IMR-90 (cell line): ENCODE measurements around the gene CD2. TPM values are rescaled to one million over a fixed set of nuclear protein-coding genes. Genes with fewer than 3 reads are reported as not detected.

ENCODE experiments used
- ATAC-seq: fragments of 200-7000 bp; cut with Tn5 transposase; 2 replicates; pipeline ENCODE4 v1.9.1; 2020; ENCODE audit warnings: low read depth, mild to moderate bottlenecking, moderate library complexity
- BruUV-seq: library from RNA; stranded (reverse); fragments of 400-500 nt; replicated peaks from 2 replicates; lab custom pipeline; 2021; lab: Mats Ljungman, UMichigan
- CTCF ChIA-PET: fragments of 300-600 bp; formaldehyde crosslinking; extraction: SDS; loops from one replicate; lab custom pipeline; 2021; ENCODE audit warnings: antibody characterized with exemption; lab: Yijun Ruan, JAX
- POLR2A ChIA-PET: fragments of 300-600 bp; sonication (Branson Sonifier 250); formaldehyde crosslinking; loops from one replicate; lab custom pipeline; 2022; ENCODE audit warnings: antibody characterized with exemption; ENCODE audit not compliant: unreplicated experiment; lab: Charles Lee
- DNase-seq: peaks from one replicate; pipeline ENCODE4 v3.0.0; 2013
- H2AFZ ChIP-seq: replicated peaks from 2 replicates; pipeline ENCODE3; 2013; ENCODE audit warnings: low read length, mild to moderate bottlenecking; ENCODE audit not compliant: poor library complexity
- H2AK5ac ChIP-seq: 2 replicates; pipeline ENCODE4 v1.6.1; 2013; ENCODE audit warnings: low read depth, low read length, inconsistent platforms
- H2AK9ac ChIP-seq: replicated peaks from 2 replicates; pipeline ENCODE3; 2013; ENCODE audit warnings: mild to moderate bottlenecking, low read depth, low read length, moderate library complexity; ENCODE audit not compliant: poor library complexity
- H2BK120ac ChIP-seq: 2 replicates; pipeline ENCODE4 v1.6.1; 2013; ENCODE audit warnings: low read depth, low read length, inconsistent platforms
- H2BK15ac ChIP-seq: 3 replicates; pipeline ENCODE4 v1.6.1; 2013; ENCODE audit warnings: low read depth, low read length, inconsistent platforms
- H2BK20ac ChIP-seq: 2 replicates; pipeline ENCODE4 v1.6.1; 2013; ENCODE audit warnings: low read depth, mild to moderate bottlenecking, inconsistent platforms, low read length, moderate library complexity
- H2BK5ac ChIP-seq: 2 replicates; pipeline ENCODE4 v1.6.1; 2013; ENCODE audit warnings: mild to moderate bottlenecking, low read depth, low read length, inconsistent platforms; ENCODE audit not compliant: poor library complexity, severe bottlenecking
- H3K14ac ChIP-seq: replicated peaks from 2 replicates; pipeline ENCODE4 v1.6.1; 2013; ENCODE audit warnings: low read depth, low read length, inconsistent platforms
- H3K18ac ChIP-seq: 2 replicates; pipeline ENCODE4 v1.6.1; 2013; ENCODE audit warnings: low read depth, low read length, control low read depth
- H3K23ac ChIP-seq: 2 replicates; pipeline ENCODE4 v1.6.1; 2013; ENCODE audit warnings: low read depth, low read length, inconsistent platforms
- H3K27ac ChIP-seq: 2 replicates; pipeline ENCODE4 v1.5.1; 2013; ENCODE audit warnings: mild to moderate bottlenecking, control low read depth, low read length; ENCODE audit not compliant: insufficient read depth
- H3K27me3 ChIP-seq: 2 replicates; pipeline ENCODE4 v1.6.1; 2013; ENCODE audit warnings: low read length; ENCODE audit not compliant: control insufficient read depth, insufficient read depth
- H3K36me3 ChIP-seq: 2 replicates; pipeline ENCODE4 v1.6.1; 2013; ENCODE audit warnings: low read length, mixed read lengths; ENCODE audit not compliant: control insufficient read depth, insufficient read depth
- H3K4ac ChIP-seq: 2 replicates; pipeline ENCODE4 v1.6.1; 2013; ENCODE audit warnings: low read depth, low read length, inconsistent platforms
- H3K4me1 ChIP-seq: 2 replicates; pipeline ENCODE4 v1.6.1; 2013; ENCODE audit warnings: low read length, mixed read lengths; ENCODE audit not compliant: control insufficient read depth, insufficient read depth
- H3K4me2 ChIP-seq: 2 replicates; pipeline ENCODE4 v1.6.1; 2013; ENCODE audit warnings: low read depth, mild to moderate bottlenecking, control low read depth, low read length, moderate library complexity
- H3K4me3 ChIP-seq: 2 replicates; pipeline ENCODE4 v1.5.1; 2013; ENCODE audit warnings: low read depth, mild to moderate bottlenecking, control low read depth, low read length, moderate library complexity; ENCODE audit not compliant: insufficient read depth
- H3K56ac ChIP-seq: 2 replicates; pipeline ENCODE4 v1.6.1; 2013; ENCODE audit warnings: low read length, inconsistent platforms; ENCODE audit not compliant: insufficient read depth; ENCODE audit errors: extremely low read depth
- H3K79me1 ChIP-seq, 2 experiments: 2 replicates each; pipeline ENCODE4 v1.6.1; 2013; ENCODE audit warnings: low read length in 2 of 2, inconsistent platforms in 1 of 2, low read depth in 1 of 2
- H3K9ac ChIP-seq: 2 replicates; pipeline ENCODE4 v1.6.1; 2013; ENCODE audit warnings: low read depth, low read length, control low read depth
- H3K9me1 ChIP-seq: 2 replicates; pipeline ENCODE4 v1.6.1; 2013; ENCODE audit warnings: low read length, inconsistent platforms; ENCODE audit not compliant: insufficient read depth
- H3K9me3 ChIP-seq: 2 replicates; pipeline ENCODE4 v1.6.1; 2013; ENCODE audit warnings: low read length; ENCODE audit not compliant: control insufficient read depth, insufficient read depth
- H4K20me1 ChIP-seq: 2 replicates; pipeline ENCODE4 v1.6.1; 2013; ENCODE audit warnings: low read length, inconsistent platforms; ENCODE audit not compliant: insufficient read depth
- H4K5ac ChIP-seq: 2 replicates; pipeline ENCODE4 v1.6.1; 2013; ENCODE audit warnings: mild to moderate bottlenecking, low read depth, low read length, control low read depth
- H4K8ac ChIP-seq, 2 experiments: 2 replicates each; pipeline ENCODE4 v1.6.1; 2013; ENCODE audit warnings: low read depth in 2 of 2, low read length in 2 of 2, control low read depth in 1 of 2, inconsistent platforms in 1 of 2
- H4K91ac ChIP-seq: 2 replicates; pipeline ENCODE4 v1.6.1; 2013; ENCODE audit warnings: low read depth, low read length, inconsistent platforms; ENCODE audit not compliant: insufficient read depth
- CEBPB ChIP-seq: IDR thresholded peaks from 2 replicates; pipeline ENCODE4 v1.6.1; 2012; ENCODE audit warnings: low read depth, low read length, improper control_type of control experiment
- CTCF ChIP-seq: conservative IDR thresholded peaks from 2 replicates; pipeline ENCODE4 v1.5.1; 2012; ENCODE audit warnings: mild to moderate bottlenecking, low read depth, low read length, improper control_type of control experiment
- ELK1 ChIP-seq: fragments of 150-350 bp; IDR thresholded peaks from 2 replicates; pipeline ENCODE4 v1.6.1; 2016; ENCODE audit warnings: low read depth, mild to moderate bottlenecking, low read length, moderate library complexity, borderline replicate concordance
- FOS ChIP-seq: fragments of 150-350 bp; IDR thresholded peaks from 2 replicates; pipeline ENCODE4 v1.6.1; 2016; ENCODE audit warnings: low read depth, low read length
- MXI1 ChIP-seq: IDR thresholded peaks from 2 replicates; pipeline ENCODE4 v1.6.1; 2012; ENCODE audit warnings: low read depth, mild to moderate bottlenecking, low read length, moderate library complexity, borderline replicate concordance
- NFE2L2 ChIP-seq: fragments of 150-350 bp; IDR thresholded peaks from 2 replicates; pipeline ENCODE4 v1.6.1; 2016; ENCODE audit warnings: low read depth, mild to moderate bottlenecking, low read length
- POLR2A ChIP-seq: IDR thresholded peaks from 2 replicates; pipeline ENCODE4 v1.6.1; 2012; ENCODE audit warnings: mild to moderate bottlenecking, low read depth, low read length
- SMC3 ChIP-seq: fragments of 150-350 bp; IDR thresholded peaks from 2 replicates; pipeline ENCODE4 v1.6.1; 2016; ENCODE audit warnings: low read depth, mild to moderate bottlenecking, antibody characterized with exemption, low read length, moderate library complexity
- WGBS, 2 experiments: methylation state at CpG; one replicate each; pipeline versions ENCODE4 v1.1.5 to v1.1.7; 2013; ENCODE audit warnings: missing lambda C conversion rate in 2 of 2; ENCODE audit not compliant: insufficient read length in 1 of 2; ENCODE audit errors: extremely low coverage in 2 of 2; 5-methylcytosine and 5-hydroxymethylcytosine counted together
- dilution Hi-C: fragments of 300-500 bp; cut with HindIII; formaldehyde crosslinking; loops from one replicate; pipeline ENCODE4 v1.14.3; 2018; ENCODE audit warnings: low sequenced_read_pairs; ENCODE audit not compliant: unreplicated experiment
- in situ Hi-C: fragments of 300-500 bp; cut with MboI; formaldehyde crosslinking; loops from 3 replicates; pipeline ENCODE4 v1.14.3; 2019; ENCODE audit warnings: low sequenced_read_pairs, inconsistent platforms, mixed read lengths
- intact Hi-C: fragments of 100-400 bp; cut with micrococcal nuclease; formaldehyde crosslinking; loops from 2 replicates; pipeline ENCODE4 v1.10.0; 2022
- polyA plus RNA-seq, 3 experiments: library from polyadenylated mRNA; depleted of rRNA; stranded (reverse); fragments of >200 nt; gene quantifications; 2 replicates each; pipeline ENCODE4 v1.2.3, GENCODE V29; 2012; ENCODE audit warnings: low replicate concordance in 1 of 3
- total RNA-seq: library from RNA; depleted of rRNA; stranded (reverse); fragments of >200 nt; gene quantifications from 2 replicates; pipeline ENCODE4 v1.2.3, GENCODE V29; 2012

The CD2 gene
- total and polyA plus RNA-seq, 2 of the 4 experiments (the other 2 are of a cell fraction), result not detected

DNA sequence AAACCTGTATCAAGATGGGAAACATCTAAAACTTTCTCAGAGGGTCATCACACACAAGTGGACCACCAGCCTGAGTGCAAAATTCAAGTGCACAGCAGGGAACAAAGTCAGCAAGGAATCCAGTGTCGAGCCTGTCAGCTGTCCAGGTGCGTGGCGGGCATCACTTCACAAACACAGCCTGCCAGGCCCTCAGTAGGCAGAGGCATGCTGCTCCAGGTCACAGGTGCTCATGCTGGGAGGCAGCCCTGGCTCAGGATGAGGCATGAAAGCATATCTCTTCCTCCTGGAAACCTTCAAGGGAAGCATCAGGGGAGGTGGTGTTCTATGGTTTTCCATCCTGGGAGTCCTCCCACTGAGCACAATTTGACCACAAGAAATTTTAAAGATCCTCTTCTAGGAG lies 6.3 kb downstream of the CD2 start:
- DNase-seq (no peak), ATAC-seq (no peak)
- Histone ChIP-seq H3K9me1 (no peaks in the 10 kb centered on the region), H3K4me3 (no peak overlapping the region), H3K56ac (no peak overlapping the region), H4K8ac (no peak overlapping the region), H3K23ac (no peak overlapping the region), H2AK9ac (no peak overlapping the region), H3K9ac (no peak overlapping the region), H3K4me2 (no peak overlapping the region), H3K4me1 (no peaks in the 10 kb centered on the region), H4K91ac (no peak overlapping the region), H4K20me1 (no peaks in the 10 kb centered on the region), H2BK120ac (no peak overlapping the region), H2BK20ac (no peak overlapping the region), H3K14ac (no peak overlapping the region), H3K9me3 (no peaks in the 10 kb centered on the region), H3K27me3 (no peaks in the 10 kb centered on the region), H3K4ac (no peak overlapping the region), H2AK5ac (no peak overlapping the region), H3K36me3 (no peaks in the 10 kb centered on the region), H4K5ac (no peak overlapping the region), H3K79me1 (no peaks in the 10 kb centered on the region), H2AFZ (no peak overlapping the region), H2BK15ac (no peak overlapping the region), H3K18ac (no peak overlapping the region), H3K27ac (no peak overlapping the region), H2BK5ac (no peak overlapping the region)
- BruUV-seq, result no TSS peak
- intact Hi-C loops, result no loop called here
- ChIA-PET POLR2A (no interaction called here), CTCF (no interaction called here)
- 17% methylated on average over 1 of the region's 3 CpGs; no CpG with 5 or more reads in 1 of the 2 experiments for WGBS, 2 experiments
- dilution Hi-C loops, result no loop called here
- in situ Hi-C loops, result no loop called here
- TF ChIP-seq SMC3, result no peak
- no peak for TF ChIP-seq ELK1
- no peak for TF ChIP-seq CEBPB
- TF ChIP-seq FOS, result no peak
- TF ChIP-seq NFE2L2, result no peak
- TF ChIP-seq CTCF, result no peak
- no peak for TF ChIP-seq MXI1
- no peak for TF ChIP-seq POLR2A
